Uterus (tissue), 4 donors: Measurements from ENCODE around the gene GPRIN3. TPM values are rescaled to one million over a fixed set of nuclear protein-coding genes. Genes with fewer than 3 reads are reported as not detected.

ENCODE experiments used
- DNase-seq, 2 donors: peaks; one replicate each; pipeline ENCODE4 v3.0.0-alpha.2; 2019 to 2020
- H3K27ac ChIP-seq, 2 donors: fragments of 200-600 bp; sonication (generic); 1 replicate in 1 of 2; 2 replicates in 1 of 2; pipeline ENCODE4 v1.5.1; 2016 to 2018
- H3K27me3 ChIP-seq, 2 donors: fragments of 200-600 bp; sonication (generic); one replicate each; pipeline ENCODE4 v1.5.1; 2018 to 2019; ENCODE audit warnings: control low read depth in 1 of 2
- H3K36me3 ChIP-seq, 2 donors: fragments of 200-600 bp; sonication (generic); one replicate each; pipeline ENCODE4 v1.5.1; 2019; ENCODE audit warnings: control low read depth in 1 of 2
- H3K4me1 ChIP-seq, 2 donors: fragments of 200-600 bp; sonication (generic); one replicate each; pipeline ENCODE4 v1.5.1; 2018 to 2019; ENCODE audit warnings: control low read depth in 1 of 2
- H3K4me3 ChIP-seq, 2 donors: fragments of 200-600 bp; sonication (generic); 1 replicate in 1 of 2; 2 replicates in 1 of 2; pipeline ENCODE4 v1.5.1; 2018 to 2019; ENCODE audit warnings: mild to moderate bottlenecking in 1 of 2
- H3K9me3 ChIP-seq, 2 donors: fragments of 200-600 bp; sonication (generic); one replicate each; pipeline ENCODE4 v1.5.1; 2019; ENCODE audit warnings: control low read depth in 1 of 2
- CTCF ChIP-seq, 4 experiments: fragments of 200-600 bp in 2 of 4; fragments of 450-650 bp in 2 of 4; sonication (generic) in 2 of 4; IDR thresholded peaks; one replicate each; pipeline ENCODE4 v1.5.1; 2016 to 2019; ENCODE audit warnings: antibody characterized with exemption in 4 of 4, mild to moderate bottlenecking in 2 of 4, moderate library complexity in 1 of 4
- POLR2A ChIP-seq, 2 donors: fragments of 450-650 bp; IDR thresholded peaks; one replicate each; pipeline ENCODE4 v1.6.1; 2016; ENCODE audit warnings: antibody characterized with exemption in 2 of 2, mild to moderate bottlenecking in 1 of 2, moderate library complexity in 1 of 2
- intact Hi-C: fragments of 100-400 bp; cut with DNase I; formaldehyde crosslinking; loops from one replicate; pipeline ENCODE4 v1.15.1; 2023; ENCODE audit warnings: low total_unique reads
- total RNA-seq, 4 donors: library from RNA; depleted of rRNA in 3 of 4; stranded (reverse); fragments of >200 nt in 3 of 4; gene quantifications; one replicate each; pipeline versions ENCODE4 v1.1.0 to v1.2.4, GENCODE V29; 2014 to 2023
- donor health status: DM: yes; HTN: yes; CAD: no.

GPRIN3 gene
- total RNA-seq, 4 donors from 2014 or later: 1.2 to 9.7 (median 3.2) TPM

GRCh38 chr4:89273741-89274141 is 33.9 kb downstream of the GPRIN3 start:
- intact Hi-C loops: no loop called here
- Histone ChIP-seq H3K36me3 (no peaks in the 10 kb centered on the region), H3K4me3 (no peak overlapping the region), H3K4me1 (no peaks in the 10 kb centered on the region), H3K27me3 (no peaks in the 10 kb centered on the region), H3K27ac (no peak overlapping the region), H3K9me3 (no peaks in the 10 kb centered on the region)
- no peak for TF ChIP-seq POLR2A (IDR thresholded peaks at IDR 0.05)
- TF ChIP-seq CTCF (IDR thresholded peaks at IDR 0.05): no peak
- DNase-seq: no peak

GRCh38 chr4:89270792-89271191 is 36.8 kb downstream of the GPRIN3 start:
- no peaks in the 10 kb centered on the region for H3K9me3 ChIP-seq
- H3K4me3 ChIP-seq: no peak overlapping the region
- DNase-seq: no peak
- intact Hi-C loops: no loop called here
- no peak for TF ChIP-seq POLR2A (IDR thresholded peaks at IDR 0.05)
- TF ChIP-seq CTCF (IDR thresholded peaks at IDR 0.05): no peak
- H3K27ac ChIP-seq: no peak overlapping the region
- H3K4me1 ChIP-seq: no peaks in the 10 kb centered on the region
- no peaks in the 10 kb centered on the region for H3K36me3 ChIP-seq
- H3K27me3 ChIP-seq: no peaks in the 10 kb centered on the region

- Histone ChIP-seq H3K27ac (no peak overlapping the region), H3K9me3 (no peaks in the 10 kb centered on the region), H3K4me1 (no peaks in the 10 kb centered on the region), H3K4me3 (no peak overlapping the region), H3K27me3 (no peaks in the 10 kb centered on the region), H3K36me3 (no peaks in the 10 kb centered on the region)
- no peak for DNase-seq
- TF ChIP-seq POLR2A (IDR thresholded peaks at IDR 0.05) (no peak), CTCF (IDR thresholded peaks at IDR 0.05) (no peak)
- intact Hi-C loops: no loop called here
These were observed 38.4 kb downstream of the GPRIN3 start for GRCh38 chr4:89269121-89269666.

- TF ChIP-seq CTCF (IDR thresholded peaks at IDR 0.05): no peak
- no peak for TF ChIP-seq POLR2A (IDR thresholded peaks at IDR 0.05)
- no peaks in the 10 kb centered on the region for H3K9me3 ChIP-seq
- H3K4me3 ChIP-seq: no peak overlapping the region
- H3K27ac ChIP-seq: no peak overlapping the region
- no peaks in the 10 kb centered on the region for H3K27me3 ChIP-seq
- no peaks in the 10 kb centered on the region for H3K4me1 ChIP-seq
- no peak for DNase-seq
- H3K36me3 ChIP-seq: no peaks in the 10 kb centered on the region
- intact Hi-C loops: no loop called here
These were observed 38.9 kb downstream of the GPRIN3 start for GRCh38 chr4:89268679-89269078.

- no peaks in the 10 kb centered on the region for H3K36me3 ChIP-seq
- H3K4me3 ChIP-seq: no peak overlapping the region
- H3K4me1 ChIP-seq: no peaks in the 10 kb centered on the region
- H3K9me3 ChIP-seq: no peaks in the 10 kb centered on the region
- no peak for TF ChIP-seq POLR2A (IDR thresholded peaks at IDR 0.05)
- TF ChIP-seq CTCF (IDR thresholded peaks at IDR 0.05): no peak
- intact Hi-C loops: no loop called here
- DNase-seq: no peak
- H3K27me3 ChIP-seq: no peaks in the 10 kb centered on the region
- no peak overlapping the region for H3K27ac ChIP-seq
These were observed 39.8 kb downstream of the GPRIN3 start for GRCh38 chr4:89267846-89268245.
